ENCODE data around the gene SMPD2.

DNA sequence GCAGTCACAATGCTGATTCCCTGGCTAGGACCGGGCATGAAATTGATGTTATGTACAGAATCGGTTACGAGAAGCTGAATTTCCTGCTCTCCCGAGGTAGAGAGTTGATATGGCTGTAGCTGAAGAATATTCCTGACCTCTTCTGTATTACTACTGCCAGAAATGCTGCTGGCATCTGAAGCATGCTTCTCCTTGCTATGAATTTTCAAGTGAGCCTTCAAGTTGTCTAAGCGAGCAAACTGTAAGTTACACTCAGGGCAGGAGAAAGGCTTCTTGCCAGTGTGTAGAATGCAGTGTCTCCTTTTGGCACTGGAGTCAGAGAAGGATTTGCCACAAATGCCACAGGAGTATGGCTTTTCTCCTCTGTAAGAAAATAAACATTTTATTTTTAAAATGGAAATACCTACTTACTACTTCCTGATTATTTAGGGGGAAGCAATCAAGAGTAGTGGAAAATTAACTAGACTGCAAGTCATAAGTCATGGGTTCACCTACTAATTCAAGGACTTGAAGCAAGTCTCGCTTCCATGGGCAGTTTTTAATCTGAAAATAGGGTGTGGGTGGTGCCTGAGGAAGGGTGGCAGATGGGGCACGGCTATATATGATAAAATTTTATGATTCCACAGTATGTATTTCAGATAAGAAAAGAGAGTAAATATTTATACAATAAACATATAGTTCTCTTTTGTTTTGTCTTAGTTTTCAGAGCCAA is 25.8 kb downstream of the SMPD2 start:
- TF ChIP-seq, protein P1, sequence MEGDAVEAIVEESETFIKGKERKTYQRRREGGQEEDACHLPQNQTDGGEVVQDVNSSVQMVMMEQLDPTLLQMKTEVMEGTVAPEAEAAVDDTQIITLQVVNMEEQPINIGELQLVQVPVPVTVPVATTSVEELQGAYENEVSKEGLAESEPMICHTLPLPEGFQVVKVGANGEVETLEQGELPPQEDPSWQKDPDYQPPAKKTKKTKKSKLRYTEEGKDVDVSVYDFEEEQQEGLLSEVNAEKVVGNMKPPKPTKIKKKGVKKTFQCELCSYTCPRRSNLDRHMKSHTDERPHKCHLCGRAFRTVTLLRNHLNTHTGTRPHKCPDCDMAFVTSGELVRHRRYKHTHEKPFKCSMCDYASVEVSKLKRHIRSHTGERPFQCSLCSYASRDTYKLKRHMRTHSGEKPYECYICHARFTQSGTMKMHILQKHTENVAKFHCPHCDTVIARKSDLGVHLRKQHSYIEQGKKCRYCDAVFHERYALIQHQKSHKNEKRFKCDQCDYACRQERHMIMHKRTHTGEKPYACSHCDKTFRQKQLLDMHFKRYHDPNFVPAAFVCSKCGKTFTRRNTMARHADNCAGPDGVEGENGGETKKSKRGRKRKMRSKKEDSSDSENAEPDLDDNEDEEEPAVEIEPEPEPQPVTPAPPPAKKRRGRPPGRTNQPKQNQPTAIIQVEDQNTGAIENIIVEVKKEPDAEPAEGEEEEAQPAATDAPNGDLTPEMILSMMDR (conservative IDR thresholded peaks at IDR 0.05; ENCODE audit: low read depth, low read length) = no peak
- TF ChIP-seq RAD21 (IDR thresholded peaks at IDR 0.05; ENCODE audit: low read length) = no peak
- no peak for TF ChIP-seq POLR2A (IDR thresholded peaks at IDR 0.05; ENCODE audit: low read depth, low read length)
- no peak for TF ChIP-seq CHD1 (IDR thresholded peaks at IDR 0.05; ENCODE audit: low read depth, low read length)
- no peak for TF ChIP-seq CEBPB (IDR thresholded peaks at IDR 0.05; ENCODE audit: low read depth, low read length)
- no peak for TF ChIP-seq RFX5 (IDR thresholded peaks at IDR 0.05; ENCODE audit: low read depth, low read length)
- TF ChIP-seq MAFK (IDR thresholded peaks at IDR 0.05; ENCODE audit: low read depth, low read length) = no peak
- TF ChIP-seq RCOR1 (IDR thresholded peaks at IDR 0.05; ENCODE audit: insufficient replicate concordance, low read length) = no peak
- no peak for TF ChIP-seq SMC3 (IDR thresholded peaks at IDR 0.05; ENCODE audit: low read depth, low read length)
- TF ChIP-seq, protein P2, sequence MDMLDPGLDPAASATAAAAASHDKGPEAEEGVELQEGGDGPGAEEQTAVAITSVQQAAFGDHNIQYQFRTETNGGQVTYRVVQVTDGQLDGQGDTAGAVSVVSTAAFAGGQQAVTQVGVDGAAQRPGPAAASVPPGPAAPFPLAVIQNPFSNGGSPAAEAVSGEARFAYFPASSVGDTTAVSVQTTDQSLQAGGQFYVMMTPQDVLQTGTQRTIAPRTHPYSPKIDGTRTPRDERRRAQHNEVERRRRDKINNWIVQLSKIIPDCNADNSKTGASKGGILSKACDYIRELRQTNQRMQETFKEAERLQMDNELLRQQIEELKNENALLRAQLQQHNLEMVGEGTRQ (IDR thresholded peaks at IDR 0.05; ENCODE audit: low read depth, low read length) = no peak
- TF ChIP-seq BHLHE40 (IDR thresholded peaks at IDR 0.05; ENCODE audit: low read depth, low read length) = no peak
- TF ChIP-seq NFE2L2 (IDR thresholded peaks at IDR 0.05; ENCODE audit: low read depth, low read length) = no peak
- TF ChIP-seq, protein P3, sequence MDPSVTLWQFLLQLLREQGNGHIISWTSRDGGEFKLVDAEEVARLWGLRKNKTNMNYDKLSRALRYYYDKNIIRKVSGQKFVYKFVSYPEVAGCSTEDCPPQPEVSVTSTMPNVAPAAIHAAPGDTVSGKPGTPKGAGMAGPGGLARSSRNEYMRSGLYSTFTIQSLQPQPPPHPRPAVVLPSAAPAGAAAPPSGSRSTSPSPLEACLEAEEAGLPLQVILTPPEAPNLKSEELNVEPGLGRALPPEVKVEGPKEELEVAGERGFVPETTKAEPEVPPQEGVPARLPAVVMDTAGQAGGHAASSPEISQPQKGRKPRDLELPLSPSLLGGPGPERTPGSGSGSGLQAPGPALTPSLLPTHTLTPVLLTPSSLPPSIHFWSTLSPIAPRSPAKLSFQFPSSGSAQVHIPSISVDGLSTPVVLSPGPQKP (IDR thresholded peaks at IDR 0.05; ENCODE audit: borderline replicate concordance, low read depth, low read length) = no peak

Data from IMR-90 (cell line).